Fibroblast of lung (primary cell): Measurements from ENCODE around the gene CC2D2B. TPM values are rescaled to one million over a fixed set of nuclear protein-coding genes. Genes with fewer than 3 reads are reported as not detected.

Experiments used
- DNase-seq, 2 donors: peaks; one replicate each; pipeline versions ENCODE4 v3.0.0 to v3.0.0-alpha.2; 2010; ENCODE audit warnings: low read depth in 2 of 2
- H2AFZ ChIP-seq: 2 replicates; pipeline ENCODE4 v1.5.1; 2012; ENCODE audit warnings: low read length, control low read depth, inconsistent platforms
- H3K27ac ChIP-seq: 2 replicates; pipeline ENCODE4 v1.5.1; 2011; ENCODE audit warnings: low read length, control low read depth; ENCODE audit not compliant: insufficient read depth
- H3K27me3 ChIP-seq: 2 replicates; pipeline ENCODE4 v1.5.1; 2011; ENCODE audit warnings: mild to moderate bottlenecking, low read length; ENCODE audit not compliant: control insufficient read depth, insufficient read depth
- H3K36me3 ChIP-seq: 2 replicates; pipeline ENCODE4 v1.5.1; 2011; ENCODE audit warnings: low read length; ENCODE audit not compliant: control insufficient read depth, insufficient read depth
- H3K4me1 ChIP-seq: 2 replicates; pipeline ENCODE4 v1.5.1; 2011; ENCODE audit warnings: low read length; ENCODE audit not compliant: control insufficient read depth, insufficient read depth; ENCODE audit errors: extremely low read depth
- H3K4me2 ChIP-seq: 2 replicates; pipeline ENCODE4 v1.5.1; 2011; ENCODE audit warnings: low read length, control low read depth; ENCODE audit not compliant: insufficient read depth; ENCODE audit errors: extremely low read depth
- H3K4me3 ChIP-seq, 4 experiments: fragments of 200-600 bp in 1 of 4; sonication (generic) in 1 of 4; replicated peaks in 1 of 4; 2 replicates each; pipeline ENCODE4 v1.5.1; 2011 to 2016; ENCODE audit warnings: low read length in 4 of 4, low read depth in 3 of 4, mild to moderate bottlenecking in 3 of 4, control low read depth in 2 of 4, inconsistent platforms in 1 of 4, mixed read lengths in 1 of 4; ENCODE audit not compliant: insufficient read depth in 1 of 4; ENCODE audit errors: control extremely low read depth in 1 of 4
- H3K79me2 ChIP-seq: 2 replicates; pipeline ENCODE4 v1.5.1; 2012; ENCODE audit warnings: mild to moderate bottlenecking, low read length, inconsistent platforms; ENCODE audit not compliant: control insufficient read depth, insufficient read depth
- H3K9ac ChIP-seq: 2 replicates; pipeline ENCODE4 v1.5.1; 2011; ENCODE audit warnings: mild to moderate bottlenecking, low read length, control low read depth; ENCODE audit not compliant: insufficient read depth
- H3K9me3 ChIP-seq: 2 replicates; pipeline ENCODE4 v1.5.1; 2012; ENCODE audit warnings: low read depth, low read length; ENCODE audit not compliant: control insufficient read depth, insufficient read depth
- H4K20me1 ChIP-seq: 2 replicates; pipeline ENCODE4 v1.5.1; 2011; ENCODE audit warnings: low read length; ENCODE audit not compliant: control insufficient read depth, insufficient read depth; ENCODE audit errors: extremely low read depth
- EZH2 ChIP-seq: IDR thresholded peaks from 2 replicates; pipeline ENCODE4 v1.5.1; 2012; ENCODE audit warnings: low read length, control low read depth, mild to moderate bottlenecking; ENCODE audit errors: missing control alignments
- polyA plus RNA-seq, 2 donors: library from polyadenylated mRNA; depleted of rRNA in 1 of 2; stranded (reverse) in 1 of 2; unstranded in 1 of 2; fragments of >200 nt; gene quantifications; 2 replicates each; pipeline ENCODE4 v1.2.1, GENCODE V29; 2011 to 2012; ENCODE audit warnings: missing spikeins in 1 of 2
- total RNA-seq: library from RNA; depleted of rRNA; stranded (reverse); fragments of >200 nt; gene quantifications from 2 replicates; pipeline ENCODE4 v1.2.1, GENCODE V29; 2014
- TF ChIP-seq, protein P1 (sequence below), 2 donors: IDR thresholded peaks in 1 of 2; conservative IDR thresholded peaks in 1 of 2; 1 replicate in 1 of 2; 2 replicates in 1 of 2; pipeline ENCODE4 v1.5.1; 2011 to 2012; ENCODE audit warnings: low read length in 2 of 2, control low read depth in 1 of 2, inconsistent platforms in 1 of 2, low read depth in 1 of 2, mild to moderate bottlenecking in 1 of 2

The CC2D2B gene
- total and polyA plus RNA-seq, 2 donors (not counting 1 experiment from before 2014, with no cell fraction given): 0.33 TPM; not detected in 1

DNA sequence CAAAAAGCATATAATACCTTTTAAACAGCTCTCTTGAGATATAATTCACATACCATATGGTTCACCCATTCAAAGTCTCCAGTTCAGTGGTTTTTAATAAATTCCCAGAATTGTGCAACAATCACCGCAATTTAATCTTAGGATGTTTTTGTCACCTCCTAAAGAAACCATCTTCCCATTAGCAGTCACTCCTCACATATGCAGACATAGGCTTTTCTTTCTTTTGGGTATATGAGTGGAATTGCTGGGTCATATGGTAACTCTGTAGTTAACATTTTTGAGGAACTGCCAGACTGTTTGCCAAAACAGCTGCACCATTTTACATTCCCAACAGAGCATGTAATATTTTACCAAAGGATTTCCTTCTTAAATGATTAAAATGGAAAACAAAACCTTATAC lies 57.0 kb downstream of the CC2D2B start:
- no peaks in the 10 kb centered on the region for H3K27me3 ChIP-seq
- no peaks in the 10 kb centered on the region for H4K20me1 ChIP-seq
- no peaks in the 10 kb centered on the region for H3K9me3 ChIP-seq
- H3K4me3 ChIP-seq: no peak overlapping the region
- H3K27ac ChIP-seq: no peak overlapping the region
- no peaks in the 10 kb centered on the region for H3K36me3 ChIP-seq
- peak in 1 of 2 donors; percentile 9 for DNase-seq
- no peak overlapping the region for H2AFZ ChIP-seq
- no peak for TF ChIP-seq EZH2
- TF ChIP-seq, protein P1, sequence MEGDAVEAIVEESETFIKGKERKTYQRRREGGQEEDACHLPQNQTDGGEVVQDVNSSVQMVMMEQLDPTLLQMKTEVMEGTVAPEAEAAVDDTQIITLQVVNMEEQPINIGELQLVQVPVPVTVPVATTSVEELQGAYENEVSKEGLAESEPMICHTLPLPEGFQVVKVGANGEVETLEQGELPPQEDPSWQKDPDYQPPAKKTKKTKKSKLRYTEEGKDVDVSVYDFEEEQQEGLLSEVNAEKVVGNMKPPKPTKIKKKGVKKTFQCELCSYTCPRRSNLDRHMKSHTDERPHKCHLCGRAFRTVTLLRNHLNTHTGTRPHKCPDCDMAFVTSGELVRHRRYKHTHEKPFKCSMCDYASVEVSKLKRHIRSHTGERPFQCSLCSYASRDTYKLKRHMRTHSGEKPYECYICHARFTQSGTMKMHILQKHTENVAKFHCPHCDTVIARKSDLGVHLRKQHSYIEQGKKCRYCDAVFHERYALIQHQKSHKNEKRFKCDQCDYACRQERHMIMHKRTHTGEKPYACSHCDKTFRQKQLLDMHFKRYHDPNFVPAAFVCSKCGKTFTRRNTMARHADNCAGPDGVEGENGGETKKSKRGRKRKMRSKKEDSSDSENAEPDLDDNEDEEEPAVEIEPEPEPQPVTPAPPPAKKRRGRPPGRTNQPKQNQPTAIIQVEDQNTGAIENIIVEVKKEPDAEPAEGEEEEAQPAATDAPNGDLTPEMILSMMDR (conservative IDR thresholded peaks at IDR 0.05 in 1 of 2, IDR thresholded peaks at IDR 0.05 in 1 of 2; ENCODE audit: low read depth in 1 of 2, low read length in 2 of 2): no peak
- H3K9ac ChIP-seq: no peak overlapping the region
- H3K4me2 ChIP-seq: no peak overlapping the region
- H3K79me2 ChIP-seq: no peaks in the 10 kb centered on the region
- no peaks in the 10 kb centered on the region for H3K4me1 ChIP-seq

DNA sequence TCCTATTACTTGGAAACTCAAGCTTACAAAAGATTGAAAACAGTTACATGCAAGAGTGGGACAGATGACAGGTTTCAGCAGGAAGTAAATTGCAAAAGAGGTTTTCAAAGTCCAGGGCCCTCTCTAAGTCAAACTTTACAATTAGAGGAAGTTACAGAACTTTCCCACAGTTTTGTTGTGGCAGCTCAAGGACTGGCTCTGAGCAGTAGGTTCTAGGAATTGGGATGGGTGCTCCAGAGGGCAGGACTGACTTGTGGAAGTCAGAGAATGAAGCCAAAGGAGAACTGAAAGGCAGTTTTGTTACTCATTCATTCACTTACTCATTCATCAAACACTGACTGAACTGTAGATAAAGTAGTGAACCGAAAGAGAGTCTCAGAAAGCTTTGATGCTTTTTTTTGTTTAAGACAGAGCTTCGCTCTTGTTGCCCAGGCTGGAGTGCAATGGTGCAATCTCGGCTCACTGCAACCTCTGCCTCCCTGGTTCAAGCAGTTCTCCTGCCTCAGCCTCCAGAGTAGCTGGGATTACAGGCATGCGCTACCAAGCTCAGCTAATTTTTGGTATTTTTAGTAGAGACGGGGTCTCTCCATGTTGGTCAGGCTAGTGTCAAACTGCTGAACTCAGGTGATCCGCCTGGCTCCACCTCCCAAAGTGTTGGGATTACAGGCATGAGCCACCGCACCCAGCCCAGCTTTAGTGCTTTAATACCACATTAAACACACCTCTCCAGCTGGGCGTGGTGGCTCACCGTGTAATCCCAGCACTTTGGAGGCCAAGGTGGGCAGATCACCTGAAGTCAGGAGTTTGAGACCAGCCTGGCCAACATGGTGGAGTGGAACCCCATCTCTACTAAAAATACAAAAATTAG lies 68.8 kb downstream of the CC2D2B start:
- Histone ChIP-seq H3K27ac (no peak overlapping the region), H3K9me3 (no peaks in the 10 kb centered on the region), H3K4me2 (no peak overlapping the region), H3K4me1 (no peaks in the 10 kb centered on the region), H3K4me3 (no peak overlapping the region), H2AFZ (no peak overlapping the region), H4K20me1 (no peaks in the 10 kb centered on the region), H3K79me2 (no peaks in the 10 kb centered on the region), H3K9ac (no peak overlapping the region), H3K27me3 (no peaks in the 10 kb centered on the region), H3K36me3 (no peaks in the 10 kb centered on the region)
- no peak for DNase-seq
- TF ChIP-seq, protein P1 (conservative IDR thresholded peaks at IDR 0.05 in 1 of 2, IDR thresholded peaks at IDR 0.05 in 1 of 2; ENCODE audit: low read depth in 1 of 2, low read length in 2 of 2): no peak
- TF ChIP-seq EZH2: no peak

DNA sequence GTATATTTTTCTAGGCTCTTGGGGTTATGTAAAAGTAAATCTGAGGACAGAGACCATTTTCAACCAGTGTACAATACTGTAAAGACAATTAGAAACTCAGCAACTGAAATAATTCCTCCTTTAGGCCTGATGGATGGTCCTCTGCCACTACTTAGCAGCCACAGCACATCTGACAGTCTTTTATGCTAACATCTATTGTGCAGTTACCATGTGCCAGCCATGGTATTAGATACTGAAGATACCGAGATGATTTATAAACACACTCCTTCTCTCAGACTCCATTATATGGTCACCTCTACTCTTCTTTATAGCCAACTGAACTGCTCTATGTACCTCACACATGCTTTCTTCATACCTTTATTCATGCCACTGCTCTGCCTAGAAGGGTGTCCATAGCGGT lies 74.4 kb downstream of the CC2D2B start:
- no peak overlapping the region for H3K4me3 ChIP-seq
- H3K4me2 ChIP-seq: no peak overlapping the region
- H3K36me3 ChIP-seq: no peaks in the 10 kb centered on the region
- no peak overlapping the region for H3K9ac ChIP-seq
- TF ChIP-seq, protein P1 (conservative IDR thresholded peaks at IDR 0.05 in 1 of 2, IDR thresholded peaks at IDR 0.05 in 1 of 2; ENCODE audit: low read depth in 1 of 2, low read length in 2 of 2): no peak
- no peak for TF ChIP-seq EZH2
- H3K27ac ChIP-seq: no peak overlapping the region
- DNase-seq: no peak
- no peaks in the 10 kb centered on the region for H3K4me1 ChIP-seq
- H4K20me1 ChIP-seq: no peaks in the 10 kb centered on the region
- H3K79me2 ChIP-seq: no peaks in the 10 kb centered on the region
- H3K27me3 ChIP-seq: no peaks in the 10 kb centered on the region
- H3K9me3 ChIP-seq: no peaks in the 10 kb centered on the region
- no peak overlapping the region for H2AFZ ChIP-seq
